Stimulated activated CD8-positive, alpha-beta memory T cell treated with anti-CD3 and anti-CD28 coated beads, Interleukin-2, amount 100 ng/mL, for 1 hour (primary cell): Measurements from ENCODE around the gene FSD1.
A peak's percentile ranks its signal among the peaks of the same experiment; 100 is the strongest.
"Not testable (repeated sequence)": the region's sequence is repeated elsewhere in the genome, so short reads cannot be mapped to it uniquely, and the experiment has no call there.

Experiments
- DNase-seq, 2 donors: peaks; one replicate each; pipeline ENCODE4 v3.0.0-alpha.2; 2020; ENCODE audit warnings: low read depth in 2 of 2

The FSD1 gene

GRCh38 chr19:4319067-4319718 is 14.8 kb downstream of the FSD1 start:
- no peak for DNase-seq

GRCh38 chr19:4320419-4320818 is 16.0 kb downstream of the FSD1 start:
- DNase-seq: no peak

DNA sequence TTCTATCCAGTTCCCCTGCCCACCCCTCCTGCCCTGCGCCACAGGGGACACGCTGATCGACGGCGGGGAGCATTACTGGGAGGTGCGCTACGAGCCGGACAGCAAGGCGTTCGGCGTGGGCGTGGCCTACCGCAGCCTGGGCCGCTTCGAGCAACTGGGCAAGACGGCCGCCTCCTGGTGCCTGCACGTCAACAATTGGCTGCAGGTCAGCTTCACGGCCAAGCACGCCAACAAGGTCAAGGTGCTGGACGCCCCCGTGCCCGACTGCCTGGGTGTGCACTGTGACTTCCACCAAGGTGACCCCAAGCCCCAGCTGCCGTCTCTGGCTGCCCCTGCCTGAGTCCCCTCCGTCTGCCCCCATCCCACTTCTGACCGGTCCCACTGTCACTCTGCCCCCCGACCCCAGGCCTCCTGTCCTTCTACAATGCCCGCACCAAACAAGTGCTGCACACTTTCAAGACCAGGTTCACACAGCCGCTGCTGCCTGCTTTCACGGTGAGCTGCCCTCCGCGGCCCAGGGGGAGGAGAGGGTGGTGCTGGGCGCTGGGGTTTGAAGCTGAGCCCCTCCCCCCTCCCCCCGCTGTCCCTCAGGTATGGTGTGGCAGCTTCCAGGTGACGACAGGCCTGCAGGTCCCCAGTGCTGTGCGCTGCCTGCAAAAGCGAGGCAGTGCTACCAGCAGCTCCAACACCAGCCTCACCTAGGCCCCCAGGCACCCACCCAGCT is 18.7 kb downstream of the FSD1 start:
- DNase-seq: no peak

DNA sequence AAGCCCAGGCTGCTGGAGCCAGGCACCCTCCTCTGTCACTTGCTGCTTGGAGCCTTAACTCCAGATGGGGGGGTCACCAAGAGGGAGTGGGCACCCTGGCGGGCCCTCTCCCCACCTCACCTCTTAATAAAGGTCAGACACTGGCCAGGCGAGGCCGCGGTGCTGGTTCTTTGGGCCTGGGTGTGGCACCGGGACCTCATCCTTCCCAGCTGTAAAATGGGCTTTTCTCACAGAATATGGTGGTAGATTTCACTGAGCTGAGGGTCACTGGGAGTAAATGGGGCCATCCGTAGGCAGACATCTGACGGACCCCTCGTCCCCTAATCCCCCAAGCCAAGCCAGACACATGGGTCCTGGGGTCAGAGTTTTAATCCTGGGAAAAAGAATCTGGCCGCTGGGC is 19.3 kb downstream of the FSD1 start:
- DNase-seq: no peak

- DNase-seq: no peak
These were observed 19.8 kb downstream of the FSD1 start for GRCh38 chr19:4324228-4324627.

- DNase-seq: no peak
These were observed 21.9 kb downstream of the FSD1 start for GRCh38 chr19:4326215-4326836.

DNA sequence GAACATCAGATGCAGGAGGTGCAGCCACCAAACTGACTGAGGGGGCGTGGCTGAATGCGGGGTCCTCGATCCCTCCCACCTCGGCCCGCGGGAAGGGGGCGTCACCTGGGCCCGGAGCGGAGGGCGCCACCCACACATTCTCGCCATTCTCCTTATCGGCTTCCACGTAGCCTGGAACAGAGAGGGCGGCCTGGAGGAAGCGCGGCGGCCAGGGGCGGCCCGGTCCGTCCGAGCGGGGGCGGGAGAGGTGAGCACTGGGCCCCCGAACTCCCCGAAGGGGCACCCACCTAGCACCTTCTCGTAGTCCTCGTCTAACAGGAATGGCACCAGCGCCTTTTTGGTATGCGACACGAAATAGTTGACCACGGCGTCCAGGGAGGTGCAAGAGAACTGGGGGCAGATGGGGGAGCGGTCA is 22.4 kb downstream of the FSD1 start:
- no peak for DNase-seq

DNA sequence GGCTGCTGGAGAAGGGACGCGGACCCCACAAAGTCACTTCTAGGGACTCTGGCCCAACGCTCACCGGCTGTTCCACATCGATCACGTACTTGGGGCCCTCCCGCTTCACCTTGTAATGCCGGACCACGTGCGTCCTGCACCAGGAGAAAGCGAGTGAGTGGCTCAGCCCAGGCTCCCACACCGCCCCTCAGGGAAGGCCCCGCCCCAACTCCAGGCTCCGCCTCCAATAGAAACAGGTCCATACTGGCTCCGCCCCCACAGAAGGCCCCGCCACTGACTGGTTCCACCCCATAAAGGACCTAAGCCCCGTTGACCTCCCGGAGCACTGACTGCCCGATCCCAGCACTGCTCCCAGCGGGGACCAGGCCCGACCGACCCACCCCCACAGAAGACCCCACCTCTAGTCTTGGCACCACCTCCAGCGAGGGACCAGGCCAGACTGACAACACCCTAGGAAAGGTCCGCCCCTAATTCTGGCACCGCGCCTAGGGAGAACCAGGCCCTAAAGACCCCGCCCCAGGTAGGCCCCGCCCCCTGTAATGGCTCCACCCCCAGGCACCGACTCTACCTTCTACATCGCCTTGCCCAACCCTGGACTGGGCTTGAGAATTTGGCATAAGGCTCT is 23.0 kb downstream of the FSD1 start:
- DNase-seq: peak; percentile 33 to 55

- no peak for DNase-seq
These were observed 23.5 kb downstream of the FSD1 start for GRCh38 chr19:4327877-4328242.

DNA sequence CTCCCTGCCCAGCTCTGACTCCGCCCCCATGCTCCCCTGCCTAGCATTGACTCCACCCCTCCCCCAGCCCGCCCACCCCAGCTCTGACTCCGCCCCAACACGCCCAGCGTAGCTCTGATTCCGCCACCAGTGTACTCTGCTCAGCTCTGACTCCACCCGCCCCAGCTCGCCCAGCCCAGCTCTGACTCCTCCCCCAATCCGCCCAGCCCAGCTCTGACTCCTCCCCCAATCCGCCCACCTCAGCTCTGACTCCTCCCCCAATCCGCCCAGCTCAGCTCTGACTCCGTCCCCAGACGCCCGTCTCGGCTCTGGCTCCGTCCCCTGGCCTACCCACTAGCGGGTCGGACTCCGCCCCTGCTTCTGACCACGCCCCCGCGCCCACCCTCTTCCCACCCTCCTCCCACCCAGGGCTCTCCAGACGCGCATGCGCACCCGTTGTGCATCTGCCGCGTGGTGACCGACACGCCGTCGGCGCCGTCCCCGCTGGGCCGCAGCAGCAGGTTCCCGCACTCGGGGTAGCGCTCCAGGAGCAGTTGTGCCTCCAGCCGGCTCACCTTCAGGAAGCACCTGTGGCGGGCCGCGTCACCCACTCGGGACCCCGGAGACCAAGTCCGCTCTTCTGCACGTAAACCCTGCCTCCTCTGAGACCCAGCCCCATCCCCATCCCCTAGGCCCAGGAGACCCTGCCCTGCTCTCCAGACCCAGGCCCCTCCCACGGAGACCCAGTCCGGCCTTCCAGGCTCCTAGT is 24.0 kb downstream of the FSD1 start:
- DNase-seq: peak; percentile 87 to 98

GRCh38 chr19:4328991-4329681 is 24.7 kb downstream of the FSD1 start:
- DNase-seq: not testable (repeated sequence)

DNA sequence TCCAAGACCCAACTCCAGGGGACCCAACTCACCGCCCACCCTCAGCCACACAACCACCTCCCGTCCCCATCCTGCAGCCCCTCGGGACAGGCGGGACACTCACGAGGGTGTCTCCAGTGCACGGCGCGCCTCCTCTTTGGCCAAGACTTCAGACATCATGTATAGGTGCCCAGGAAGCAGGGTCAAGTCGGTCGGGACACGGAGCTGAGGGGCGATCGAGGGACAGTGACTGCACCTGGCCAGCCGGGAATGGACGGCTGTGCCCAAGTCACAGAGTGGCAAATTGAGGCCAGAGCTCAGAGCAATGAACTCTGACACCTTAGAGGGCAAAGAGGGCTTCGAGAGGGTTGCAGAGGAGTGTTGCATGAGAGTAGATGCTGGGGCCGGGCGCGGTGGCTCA is 25.5 kb downstream of the FSD1 start:
- no peak for DNase-seq

GRCh38 chr19:4334929-4335570 is 30.7 kb downstream of the FSD1 start:
- DNase-seq: no peak

DNA sequence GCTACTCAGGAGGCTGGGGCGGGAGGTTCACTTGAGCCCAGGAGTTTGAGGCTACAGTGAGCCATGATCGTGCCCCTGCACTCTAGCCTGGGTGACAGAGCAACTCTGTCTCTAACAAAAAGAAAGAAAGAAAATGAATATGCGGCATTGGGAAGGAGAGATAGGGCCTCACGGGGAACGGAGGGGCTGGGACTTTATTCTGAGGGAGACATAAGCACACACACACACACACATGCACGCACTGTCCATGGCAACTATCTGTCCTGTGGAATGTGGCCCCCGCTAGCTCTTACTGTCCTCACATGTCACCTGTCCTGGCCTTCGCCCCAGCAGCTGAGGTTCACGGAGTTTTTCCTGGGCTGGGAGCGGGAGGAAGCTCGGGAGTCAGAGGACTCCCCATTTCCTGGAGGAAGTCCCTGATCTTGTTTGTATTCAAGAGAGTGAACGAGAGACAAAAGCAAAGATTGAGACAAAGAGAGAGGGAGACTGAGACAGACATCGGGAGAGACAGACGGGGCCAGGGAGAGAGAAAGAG is 33.6 kb downstream of the FSD1 start:
- DNase-seq: no peak

- no peak for DNase-seq
These were observed 34.3 kb downstream of the FSD1 start, which contains the start of gene STAP2 for GRCh38 chr19:4338441-4339355. TSS of gene STAP2 (minus strand) at chr19:4338827. CDS start at chr19:4338753, 74 bp downstream.

- no peak for DNase-seq
These were observed 37.9 kb downstream of the FSD1 start for GRCh38 chr19:4342314-4342614.

DNA sequence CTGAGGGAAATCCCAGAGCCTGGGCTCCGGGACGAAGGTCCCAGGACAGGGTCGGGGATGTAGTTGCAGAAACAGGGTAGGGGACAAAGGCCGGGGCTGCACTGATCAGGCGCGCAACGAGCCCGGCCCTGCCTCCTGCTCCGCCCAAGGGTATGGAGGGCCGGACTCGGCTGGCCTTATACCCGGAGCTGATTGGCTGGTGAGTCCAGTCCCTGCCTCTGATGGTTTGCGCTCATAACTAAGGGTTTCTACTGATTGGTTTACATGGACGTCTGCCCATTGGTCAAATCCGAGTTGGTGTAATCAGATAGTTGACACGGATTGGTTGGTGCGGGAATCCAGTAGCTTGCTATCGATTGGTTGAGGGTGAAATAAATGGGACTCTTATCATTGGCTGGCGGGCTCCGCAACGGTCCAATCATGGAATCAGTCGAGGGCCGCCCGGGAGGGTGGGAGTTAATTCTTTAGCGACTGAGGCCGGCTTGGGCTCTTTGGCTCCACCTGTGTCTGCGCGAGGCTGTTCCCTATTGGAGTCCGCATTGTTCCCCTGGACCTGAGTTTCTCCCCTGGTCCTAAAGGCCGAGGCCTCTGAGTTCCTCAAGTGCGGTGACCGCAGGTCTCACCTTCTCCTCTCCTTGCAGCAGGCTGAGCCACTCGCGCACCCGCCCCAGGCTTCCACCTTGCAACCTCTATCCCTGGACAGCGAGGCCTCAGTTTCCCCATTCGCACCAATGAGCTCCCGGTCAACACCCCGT is 38.4 kb downstream of the FSD1 start:
- peak; percentile 69 to 77 for DNase-seq

DNA sequence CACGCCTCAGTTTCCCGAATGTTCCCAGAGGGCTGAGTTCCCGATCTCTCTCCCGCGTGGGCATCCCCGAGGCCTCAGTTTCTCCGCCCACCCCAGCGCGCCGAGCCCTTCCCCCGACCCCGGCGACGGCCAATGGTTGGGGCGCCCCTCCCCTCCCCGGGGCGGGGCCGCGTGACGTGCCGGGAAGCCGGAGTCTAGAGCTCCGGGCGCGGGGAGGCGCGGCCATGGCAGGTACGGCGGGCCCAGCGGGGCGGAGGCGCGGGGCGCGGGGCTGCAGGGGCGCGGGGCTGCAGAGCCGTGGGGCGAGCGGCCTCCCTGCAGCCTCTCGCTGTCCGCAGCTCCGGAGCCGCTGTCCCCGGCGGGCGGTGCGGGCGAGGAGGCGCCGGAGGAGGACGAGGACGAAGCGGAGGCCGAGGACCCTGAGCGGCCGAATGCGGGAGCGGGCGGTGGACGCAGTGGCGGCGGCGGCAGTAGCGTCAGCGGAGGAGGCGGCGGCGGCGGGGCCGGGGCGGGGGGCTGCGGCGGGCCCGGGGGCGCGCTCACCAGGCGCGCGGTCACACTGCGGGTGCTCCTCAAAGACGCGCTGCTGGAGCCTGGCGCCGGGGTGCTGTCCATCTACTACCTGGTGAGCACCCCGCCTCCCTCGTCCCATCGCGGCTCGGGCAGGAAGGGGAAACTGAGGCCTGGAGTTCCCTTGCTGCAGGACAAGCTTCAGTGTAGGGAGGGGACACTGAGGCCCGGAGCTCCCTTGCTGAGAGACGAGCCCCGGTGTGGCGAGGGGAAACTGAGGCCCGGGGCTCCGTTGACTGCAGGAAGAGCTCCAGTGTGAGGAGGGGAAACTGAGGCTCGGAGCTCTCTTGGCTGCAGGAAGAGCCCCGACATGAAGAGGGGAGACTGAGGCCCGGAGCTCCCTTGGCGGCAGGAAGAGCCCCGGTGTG is 39.2 kb downstream of the FSD1 start, which contains the start of gene MPND:
Gene MPND, plus strand, starts transcription at position 193 of the 938 bp plus-strand sequence. Its CDS starts 32 bp downstream, at position 225.
- peak; percentile 81 to 86 for DNase-seq
